Caco-2 (cell line): Measurements from ENCODE around the gene DUSP18. TPM values are rescaled to one million over a fixed set of nuclear protein-coding genes. Genes with fewer than 3 reads are reported as not detected.

Source experiments
- BruUV-seq: library from RNA; stranded (reverse); fragments of 400-500 nt; replicated peaks from 2 replicates; lab custom pipeline; 2021; lab: Mats Ljungman, UMichigan
- CTCF ChIA-PET: fragments of 300-600 bp; sonication (Branson Sonifier 250); formaldehyde crosslinking; loops from one replicate; lab custom pipeline; 2022; ENCODE audit warnings: antibody characterized with exemption; lab: Charles Lee
- POLR2A ChIA-PET: fragments of 300-600 bp; sonication (Branson Sonifier 250); formaldehyde crosslinking; loops from one replicate; lab custom pipeline; 2022; ENCODE audit warnings: antibody characterized with exemption; lab: Charles Lee
- DNase-seq, 2 experiments: peaks; one replicate each; pipeline versions ENCODE4 v3.0.0 to v3.0.0-alpha.2; 2020 to 2022
- H3K27me3 ChIP-seq: replicated peaks from 2 replicates; pipeline ENCODE4 v1.6.0; 2011; ENCODE audit warnings: low read length; ENCODE audit not compliant: control insufficient read depth, insufficient read depth
- H3K36me3 ChIP-seq: 2 replicates; pipeline ENCODE4 v1.5.1; 2011; ENCODE audit warnings: low read length; ENCODE audit not compliant: control insufficient read depth, insufficient read depth
- H3K4me1 ChIP-seq: fragments of 250-450 bp; sonication (Bioruptor Pico); 2 replicates; pipeline ENCODE4 v1.5.1; 2020; ENCODE audit warnings: mild to moderate bottlenecking
- H3K4me3 ChIP-seq: 2 replicates; pipeline ENCODE4 v1.5.1; 2011; ENCODE audit warnings: low read depth, mild to moderate bottlenecking, control low read depth, low read length
- H3K9me3 ChIP-seq: fragments of 250-450 bp; sonication (Bioruptor Pico); 2 replicates; pipeline ENCODE4 v1.5.1; 2020; ENCODE audit warnings: mild to moderate bottlenecking, moderate library complexity
- H3K27ac Mint-ChIP-seq: one replicate; pipeline ENCODE4 v1.8.0; 2022; ENCODE audit warnings: mixed read lengths; ENCODE audit not compliant: unreplicated experiment
- H3K27me3 Mint-ChIP-seq: one replicate; pipeline ENCODE4 v1.8.0; 2022; ENCODE audit warnings: mixed read lengths; ENCODE audit not compliant: insufficient read depth, unreplicated experiment
- H3K36me3 Mint-ChIP-seq: one replicate; pipeline ENCODE4 v1.8.0; 2022; ENCODE audit warnings: mild to moderate bottlenecking, mixed read lengths; ENCODE audit not compliant: insufficient read depth, unreplicated experiment
- H3K4me1 Mint-ChIP-seq: one replicate; pipeline ENCODE4 v1.8.0; 2022; ENCODE audit warnings: low read depth, mixed read lengths; ENCODE audit not compliant: unreplicated experiment
- H3K4me3 Mint-ChIP-seq: one replicate; pipeline ENCODE4 v1.8.0; 2022; ENCODE audit warnings: mild to moderate bottlenecking, moderate library complexity, mixed read lengths; ENCODE audit not compliant: unreplicated experiment
- H3K9me3 Mint-ChIP-seq: one replicate; pipeline ENCODE4 v1.8.0; 2022; ENCODE audit warnings: mixed read lengths; ENCODE audit not compliant: unreplicated experiment
- intact Hi-C: fragments of 100-400 bp; cut with micrococcal nuclease; formaldehyde crosslinking; loops from one replicate; pipeline ENCODE4 v1.10.0; 2022; ENCODE audit not compliant: unreplicated experiment
- total RNA-seq: library from RNA; stranded (reverse); gene quantifications from 2 replicates; pipeline ENCODE4 v1.2.3, GENCODE V29; 2022
- TF ChIP-seq, protein P1 (sequence below), 2 experiments: fragments of 200-600 bp in 1 of 2; IDR thresholded peaks; 1 replicate in 1 of 2; 2 replicates in 1 of 2; pipeline versions ENCODE4 v1.5.1 to v1.8.0; 2011 to 2022; ENCODE audit warnings: antibody characterized with exemption in 1 of 2, control low read depth in 1 of 2, inconsistent platforms in 1 of 2, low read depth in 1 of 2, low read length in 1 of 2, mild to moderate bottlenecking in 1 of 2, moderate library complexity in 1 of 2; ENCODE audit not compliant: insufficient read depth in 1 of 2, severe bottlenecking in 1 of 2, unreplicated experiment in 1 of 2

Gene DUSP18
- total RNA-seq, 1 experiment from 2014 or later = 6.0 TPM

DNA sequence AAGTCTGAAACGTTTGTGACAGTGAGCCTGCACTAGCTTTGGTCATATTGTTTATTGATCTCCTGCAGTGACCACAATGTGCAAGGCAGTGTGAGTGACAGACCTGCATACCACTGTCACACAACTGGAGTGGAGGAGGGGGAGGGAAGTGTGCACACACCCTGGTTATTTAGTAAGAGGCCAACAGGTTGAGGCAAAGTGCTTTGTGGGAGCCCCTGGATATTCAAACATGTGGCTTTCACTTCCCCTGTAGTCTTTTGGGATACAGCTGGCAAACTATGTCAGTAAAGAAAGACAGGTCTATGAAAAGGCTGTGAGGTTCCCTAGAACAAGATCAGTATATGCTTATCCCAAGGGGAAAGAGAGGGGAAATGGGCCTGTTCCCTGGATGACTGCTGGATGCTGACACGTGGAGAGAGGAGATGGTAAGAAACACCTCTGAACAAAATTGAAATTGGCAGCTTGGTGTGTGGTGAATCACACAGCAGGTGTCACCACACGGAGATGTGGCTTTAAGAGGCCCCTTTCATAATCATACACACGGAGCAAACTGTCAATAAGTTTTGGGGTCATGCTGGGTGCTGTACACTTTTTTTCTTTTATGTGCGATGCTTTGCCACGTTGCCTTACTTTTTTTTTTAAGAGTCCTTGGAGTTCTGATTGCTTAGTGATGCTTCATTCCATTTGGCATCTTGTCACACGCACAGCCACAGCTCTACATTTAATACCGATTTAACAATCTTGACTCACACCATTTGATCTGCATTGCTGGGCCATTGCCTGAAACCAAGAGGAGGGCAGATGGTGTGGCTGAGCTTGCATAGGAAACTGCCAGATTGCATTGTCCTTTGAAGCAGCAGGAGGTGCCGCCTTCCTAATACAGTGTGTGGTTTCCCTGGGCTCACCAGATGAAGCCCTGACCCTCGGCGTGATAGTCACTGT, 38.3 kb upstream of the DUSP18 start:
- TF ChIP-seq, protein P1, sequence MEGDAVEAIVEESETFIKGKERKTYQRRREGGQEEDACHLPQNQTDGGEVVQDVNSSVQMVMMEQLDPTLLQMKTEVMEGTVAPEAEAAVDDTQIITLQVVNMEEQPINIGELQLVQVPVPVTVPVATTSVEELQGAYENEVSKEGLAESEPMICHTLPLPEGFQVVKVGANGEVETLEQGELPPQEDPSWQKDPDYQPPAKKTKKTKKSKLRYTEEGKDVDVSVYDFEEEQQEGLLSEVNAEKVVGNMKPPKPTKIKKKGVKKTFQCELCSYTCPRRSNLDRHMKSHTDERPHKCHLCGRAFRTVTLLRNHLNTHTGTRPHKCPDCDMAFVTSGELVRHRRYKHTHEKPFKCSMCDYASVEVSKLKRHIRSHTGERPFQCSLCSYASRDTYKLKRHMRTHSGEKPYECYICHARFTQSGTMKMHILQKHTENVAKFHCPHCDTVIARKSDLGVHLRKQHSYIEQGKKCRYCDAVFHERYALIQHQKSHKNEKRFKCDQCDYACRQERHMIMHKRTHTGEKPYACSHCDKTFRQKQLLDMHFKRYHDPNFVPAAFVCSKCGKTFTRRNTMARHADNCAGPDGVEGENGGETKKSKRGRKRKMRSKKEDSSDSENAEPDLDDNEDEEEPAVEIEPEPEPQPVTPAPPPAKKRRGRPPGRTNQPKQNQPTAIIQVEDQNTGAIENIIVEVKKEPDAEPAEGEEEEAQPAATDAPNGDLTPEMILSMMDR (IDR thresholded peaks at IDR 0.05; ENCODE audit: insufficient read depth in 1 of 2, low read depth in 1 of 2, low read length in 1 of 2, severe bottlenecking in 1 of 2, unreplicated experiment in 1 of 2) = no peak
- Histone ChIP-seq H3K9me3 (no peaks in the 10 kb centered on the region), H3K4me3 (no peak overlapping the region), H3K4me1 (no peaks in the 10 kb centered on the region), H3K36me3 (no peaks in the 10 kb centered on the region), H3K27me3 (no peaks in the 10 kb centered on the region)
- intact Hi-C loops = no loop called here
- CTCF ChIA-PET = interaction anchor here (0.6 kb wide), 1 partner anchor 293 kb away, joined by 3 read pairs; no protein-coding TSS in a partner anchor
- Mint-ChIP-seq H3K9me3 (no peaks in the 10 kb centered on the region), H3K27ac (no peak overlapping the region), H3K4me1 (peaks cover 6% of the 10 kb centered on the region), H3K4me3 (no peak overlapping the region), H3K36me3 (no peaks in the 10 kb centered on the region), H3K27me3 (peaks cover 2% of the 10 kb centered on the region)
- POLR2A ChIA-PET = no interaction called here
- no peak for DNase-seq
- BruUV-seq = no TSS peak

DNA sequence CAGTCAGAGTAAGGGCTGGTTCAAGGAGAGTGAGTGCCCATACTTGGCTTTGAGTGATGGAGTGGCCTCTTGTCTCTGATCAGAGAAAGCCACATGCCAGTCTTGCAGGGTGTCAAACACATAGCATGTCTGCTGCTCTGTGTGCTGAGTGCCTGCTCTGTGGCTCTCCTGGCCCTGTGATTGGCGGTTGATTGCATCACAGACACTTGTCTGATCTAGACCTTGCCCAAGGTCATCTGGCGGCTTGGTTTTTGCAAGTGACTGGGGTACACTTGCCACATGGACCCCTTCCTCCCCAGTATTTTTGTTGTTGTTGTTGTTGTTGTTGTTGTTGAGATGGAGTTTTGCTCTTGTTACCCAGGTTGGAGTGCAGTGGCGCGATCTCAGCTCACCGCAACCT, 37.3 kb upstream of the DUSP18 start:
- Mint-ChIP-seq H3K27ac (no peak overlapping the region), H3K9me3 (no peaks in the 10 kb centered on the region), H3K27me3 (peaks cover 2% of the 10 kb centered on the region), H3K4me3 (no peak overlapping the region), H3K4me1 (peaks cover 6% of the 10 kb centered on the region), H3K36me3 (no peaks in the 10 kb centered on the region)
- Histone ChIP-seq H3K4me3 (no peak overlapping the region), H3K27me3 (no peaks in the 10 kb centered on the region), H3K9me3 (no peaks in the 10 kb centered on the region), H3K36me3 (no peaks in the 10 kb centered on the region), H3K4me1 (no peaks in the 10 kb centered on the region)
- intact Hi-C loops = no loop called here
- no TSS peak for BruUV-seq
- TF ChIP-seq, protein P1 (IDR thresholded peaks at IDR 0.05; ENCODE audit: insufficient read depth in 1 of 2, low read depth in 1 of 2, low read length in 1 of 2, severe bottlenecking in 1 of 2, unreplicated experiment in 1 of 2) = no peak
- ChIA-PET POLR2A (no interaction called here), CTCF (no interaction called here)
- no peak for DNase-seq

DNA sequence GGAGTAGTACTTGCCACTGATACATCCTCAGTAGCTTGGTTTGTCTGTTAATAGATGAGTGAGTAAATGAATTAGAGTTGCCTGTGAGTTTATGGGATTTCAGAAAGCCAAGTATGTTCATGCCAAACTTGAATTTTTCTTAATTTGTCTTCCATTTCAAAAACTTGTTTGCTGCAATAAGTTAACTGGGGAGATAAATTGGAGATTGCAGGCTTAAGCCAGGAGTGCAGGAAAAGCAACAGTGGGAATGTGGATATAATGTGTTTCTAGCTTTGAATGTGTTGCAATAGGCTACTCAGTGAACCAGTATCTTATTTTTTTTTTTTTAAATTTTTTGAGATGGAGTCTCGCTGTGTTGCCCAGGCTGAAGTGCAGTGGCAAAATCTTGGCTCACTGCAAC, 35.2 kb upstream of the DUSP18 start:
- Mint-ChIP-seq H3K4me1 (peaks cover 6% of the 10 kb centered on the region), H3K9me3 (no peaks in the 10 kb centered on the region), H3K36me3 (no peaks in the 10 kb centered on the region), H3K4me3 (no peak overlapping the region), H3K27ac (no peak overlapping the region), H3K27me3 (peaks cover 2% of the 10 kb centered on the region)
- ChIA-PET POLR2A (no interaction called here), CTCF (no interaction called here)
- intact Hi-C loops = no loop called here
- H3K27me3 ChIP-seq = no peaks in the 10 kb centered on the region
- BruUV-seq = no TSS peak
- DNase-seq = no peak
- H3K36me3 ChIP-seq = no peaks in the 10 kb centered on the region
- TF ChIP-seq, protein P1 (IDR thresholded peaks at IDR 0.05; ENCODE audit: insufficient read depth in 1 of 2, low read depth in 1 of 2, low read length in 1 of 2, severe bottlenecking in 1 of 2, unreplicated experiment in 1 of 2) = no peak
- no peak overlapping the region for H3K4me3 ChIP-seq
- H3K4me1 ChIP-seq = no peaks in the 10 kb centered on the region
- H3K9me3 ChIP-seq = no peaks in the 10 kb centered on the region
